Measurements from ENCODE around the gene ASRGL1. TPM values are rescaled to one million over a fixed set of nuclear protein-coding genes. Genes with fewer than 3 reads are reported as not detected.

Gene ASRGL1
- total RNA-seq, 1 experiment from 2014 or later = 37.7 TPM

GRCh38 chr11:62439785-62440602 is 102.7 kb downstream of the ASRGL1 start:
- Histone ChIP-seq H3K4me1 (ENCODE audit: insufficient read depth, low read length, poor library complexity, severe bottlenecking) (peaks cover 19% of the 10 kb centered on the region), H3K27ac (ENCODE audit: low read depth, low read length, poor library complexity, severe bottlenecking) (no peak overlapping the region), H3K27me3 (replicated peaks; ENCODE audit: insufficient read depth, low read depth, low read length, poor library complexity) (no peaks in the 10 kb centered on the region), H3K36me3 (ENCODE audit: insufficient read depth, low read length, poor library complexity, severe bottlenecking) (no peaks in the 10 kb centered on the region), H3K4me3 (ENCODE audit: low read depth, low read length, poor library complexity, severe bottlenecking) (no peak overlapping the region), H3K9me3 (ENCODE audit: low read depth, low read length, poor library complexity, severe bottlenecking) (no peaks in the 10 kb centered on the region)
- TF ChIP-seq EZH2 (IDR thresholded peaks at IDR 0.05; ENCODE audit: borderline replicate concordance, low read depth, low read length, poor library complexity, severe bottlenecking) = no peak
- TF ChIP-seq CTCF (conservative IDR thresholded peaks at IDR 0.05; ENCODE audit: low read depth, low read length) = no peak
- DNase-seq (ENCODE audit: low spot score) = no peak
- intact Hi-C loops (cut with micrococcal nuclease; ENCODE audit: unreplicated experiment) = no loop called here
- CTCF ChIA-PET = no interaction called here
- no TSS peak for BruUV-seq (replicated peaks)
- POLR2A ChIA-PET (ENCODE audit: low non-redundant PET) = no interaction called here

Other genes with a start within 250 kb of the ASRGL1 start
- 232 and 233 TPM in 2 replicates for gene INCENP, start 213.4 kb upstream of the ASRGL1 start, total RNA-seq (2021)
- not detected in 2 replicates for gene SCGB1D1, start 147.2 kb upstream of the ASRGL1 start, total RNA-seq (2021)
- gene SCGB2A1, start 128.8 kb upstream of the ASRGL1 start, total RNA-seq (2021) = not detected in 2 replicates
- gene SCGB1D2, start 95.2 kb upstream of the ASRGL1 start, total RNA-seq (2021) = not detected in 2 replicates
- gene SCGB2A2, start 67.3 kb upstream of the ASRGL1 start, total RNA-seq (2021) = not detected in 2 replicates
- not detected in 2 replicates for gene SCGB1D4, start 38.4 kb upstream of the ASRGL1 start, total RNA-seq (2021)
- gene SCGB1A1, start 81.6 kb downstream of the ASRGL1 start, total RNA-seq (2021) = not detected in 2 replicates
- gene AHNAK, start 209.4 kb downstream of the ASRGL1 start, total RNA-seq (2021) = 71.7 and 73.0 TPM in 2 replicates
- 1,804 and 1,817 TPM in 2 replicates for gene EEF1G, start 236.4 kb downstream of the ASRGL1 start, total RNA-seq (2021)